ENCODE data around the gene RAI14.

The RAI14 gene

GRCh38 chr5:34656001-34656699 is at the start of gene RAI14:
Gene RAI14 (plus strand): TSS chr5:34656328. CDS start chr5:34686920, 30,592 bp downstream.
- DNase-seq (ENCODE audit: low read depth in 2 of 2) = no peak

- DNase-seq (ENCODE audit: low read depth in 2 of 2) = no peak
These were observed 47.8 kb upstream of the RAI14 start for GRCh38 chr5:34608368-34608767.

GRCh38 chr5:34608859-34609648 is 47.1 kb upstream of the RAI14 start:
- DNase-seq (ENCODE audit: low read depth in 2 of 2) = no peak

GRCh38 chr5:34609951-34610441 is 46.1 kb upstream of the RAI14 start:
- no peak for DNase-seq (ENCODE audit: low read depth in 2 of 2)

GRCh38 chr5:34610546-34610945 is 45.6 kb upstream of the RAI14 start:
- DNase-seq (ENCODE audit: low read depth in 2 of 2) = no peak

- no peak for DNase-seq (ENCODE audit: low read depth in 2 of 2)
These were observed 44.4 kb upstream of the RAI14 start for GRCh38 chr5:34611464-34612415.

- DNase-seq (ENCODE audit: low read depth in 2 of 2) = no peak
These were observed 39.5 kb upstream of the RAI14 start for GRCh38 chr5:34616651-34617050.

- no peak for DNase-seq (ENCODE audit: low read depth in 2 of 2)
These were observed 37.6 kb upstream of the RAI14 start for GRCh38 chr5:34618371-34619065.

GRCh38 chr5:34620185-34620584 is 35.9 kb upstream of the RAI14 start:
- no peak for DNase-seq (ENCODE audit: low read depth in 2 of 2)

GRCh38 chr5:34621277-34622097 is 34.6 kb upstream of the RAI14 start:
- DNase-seq (ENCODE audit: low read depth in 2 of 2) = no peak

GRCh38 chr5:34622098-34622400 is 34.1 kb upstream of the RAI14 start:
- DNase-seq (ENCODE audit: low read depth in 2 of 2) = no peak

- no peak for DNase-seq (ENCODE audit: low read depth in 2 of 2)
These were observed 31.4 kb upstream of the RAI14 start for GRCh38 chr5:34624691-34625090.

GRCh38 chr5:34625246-34625645 is 30.9 kb upstream of the RAI14 start:
- DNase-seq (ENCODE audit: low read depth in 2 of 2) = no peak

- DNase-seq (ENCODE audit: low read depth in 2 of 2) = no peak
These were observed 30.1 kb upstream of the RAI14 start for GRCh38 chr5:34626036-34626435.

- no peak for DNase-seq (ENCODE audit: low read depth in 2 of 2)
These were observed 29.4 kb upstream of the RAI14 start for GRCh38 chr5:34626751-34627150.

GRCh38 chr5:34627794-34628193 is 28.3 kb upstream of the RAI14 start:
- DNase-seq (ENCODE audit: low read depth in 2 of 2) = no peak

GRCh38 chr5:34628373-34628772 is 27.8 kb upstream of the RAI14 start:
- no peak for DNase-seq (ENCODE audit: low read depth in 2 of 2)

- DNase-seq (ENCODE audit: low read depth in 2 of 2) = no peak
These were observed 25.5 kb upstream of the RAI14 start for GRCh38 chr5:34630596-34630995.

GRCh38 chr5:34632807-34633422 is 23.2 kb upstream of the RAI14 start:
- DNase-seq (ENCODE audit: low read depth in 2 of 2) = no peak

All from stimulated activated CD4-positive, alpha-beta T cell treated with anti-CD3 and anti-CD28 coated beads, Interleukin-1b, Interleukin-23, amount 100 ng/mL, for 1 hour (primary cell).